Islet precursor cell (in vitro differentiated cells): ENCODE results near the gene AFDN.

Experiments used
- DNase-seq: peaks from one replicate; pipeline ENCODE4 v3.0.0-alpha.2; 2018

AFDN gene

DNA sequence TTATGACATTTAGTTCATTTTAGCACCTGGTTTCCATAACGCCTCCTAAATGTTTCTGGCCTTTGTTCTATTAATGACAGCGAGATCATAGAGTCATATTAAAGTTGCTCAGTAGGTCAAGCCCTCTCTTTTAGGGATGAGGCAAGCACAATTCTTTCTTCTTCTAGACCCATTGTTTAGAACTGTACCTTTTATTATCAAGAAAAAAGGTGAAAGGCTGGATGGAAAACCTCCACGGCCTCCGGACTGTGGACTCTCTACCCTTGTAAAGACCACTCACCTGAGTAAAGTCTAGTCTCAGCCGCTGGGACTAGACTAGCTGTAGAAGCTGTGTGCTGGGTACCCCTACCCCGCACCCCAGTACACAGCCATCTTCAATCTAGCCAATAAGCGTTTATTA is 6.0 kb upstream of the AFDN start:
- DNase-seq, result no peak

DNA sequence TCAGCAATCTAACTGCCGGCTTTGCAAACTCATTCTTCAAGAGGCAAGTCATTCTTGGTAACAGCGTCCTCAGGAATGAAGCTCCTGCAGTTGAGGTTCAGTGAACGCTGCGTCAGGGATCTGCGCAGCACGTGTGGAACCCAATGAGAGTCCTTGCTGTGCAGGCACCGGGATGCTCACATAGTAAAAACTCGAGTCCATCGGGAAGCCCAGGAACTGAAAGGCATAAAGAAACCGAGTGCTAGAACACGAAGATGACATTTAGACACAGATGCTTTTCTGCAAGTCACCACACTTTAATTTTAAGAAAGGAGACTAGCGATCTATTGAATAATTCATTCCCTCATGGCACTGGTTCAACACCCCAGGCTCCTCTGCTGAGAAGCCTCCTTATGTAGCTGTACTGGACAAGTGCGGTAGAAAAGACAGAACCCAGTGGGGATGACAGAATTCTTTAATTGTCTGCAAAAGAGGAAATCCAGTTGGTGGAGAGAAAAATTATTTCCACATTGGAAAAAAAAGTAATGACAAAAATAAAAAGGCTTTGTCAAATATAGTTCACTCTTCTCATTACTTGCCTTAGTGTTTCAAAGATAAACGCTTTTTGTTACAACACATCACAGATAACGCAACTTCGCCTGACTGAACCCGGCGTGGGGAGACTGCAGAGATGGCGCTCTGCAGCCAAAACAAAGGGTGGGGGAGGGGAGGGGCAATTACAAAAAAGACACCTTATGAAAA is 1.9 kb upstream of the AFDN start:
- no peak for DNase-seq

DNA sequence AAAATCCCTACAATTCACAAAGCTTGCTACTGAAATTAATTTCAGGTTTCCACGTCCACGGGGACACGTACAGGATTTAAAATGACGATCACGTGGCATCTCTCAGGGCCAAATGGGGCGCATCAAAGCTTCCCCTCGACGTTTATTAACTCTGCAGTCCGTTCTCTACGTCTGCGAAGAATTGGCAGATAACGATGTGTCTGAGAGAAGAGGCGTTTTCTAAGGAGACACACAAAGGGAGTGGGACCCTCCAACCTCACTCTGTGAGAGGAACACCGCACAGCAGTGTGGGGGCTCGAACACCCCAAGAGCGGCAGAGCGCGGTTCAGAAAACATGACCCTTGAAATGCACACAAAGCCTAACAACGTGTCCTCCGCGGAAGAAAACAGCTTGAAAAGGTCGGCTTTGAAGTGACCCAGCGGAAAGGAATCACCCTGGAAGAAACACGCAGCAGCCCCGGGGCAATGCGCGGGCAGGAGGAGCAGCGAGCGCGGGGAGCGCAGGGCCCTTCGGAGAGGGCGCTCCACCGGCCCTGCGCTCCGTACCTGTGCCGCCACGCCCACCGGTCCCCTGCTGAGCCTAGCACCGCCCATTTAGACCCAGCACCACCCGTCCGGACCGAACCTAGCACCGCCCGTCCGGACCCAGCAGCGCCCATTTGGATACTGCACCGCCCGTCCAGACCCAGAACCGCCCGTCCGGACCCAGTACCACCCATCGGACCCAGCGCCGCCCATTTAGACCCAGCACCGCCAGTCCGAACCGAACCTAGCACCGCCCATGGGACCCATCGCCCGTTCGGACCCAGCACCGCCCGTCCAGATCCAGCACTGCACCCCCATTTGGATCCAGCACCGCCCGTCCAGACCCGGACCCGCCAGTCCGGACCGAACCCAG is 1.1 kb upstream of the AFDN start:
- DNase-seq, result peak; percentile 93

DNA sequence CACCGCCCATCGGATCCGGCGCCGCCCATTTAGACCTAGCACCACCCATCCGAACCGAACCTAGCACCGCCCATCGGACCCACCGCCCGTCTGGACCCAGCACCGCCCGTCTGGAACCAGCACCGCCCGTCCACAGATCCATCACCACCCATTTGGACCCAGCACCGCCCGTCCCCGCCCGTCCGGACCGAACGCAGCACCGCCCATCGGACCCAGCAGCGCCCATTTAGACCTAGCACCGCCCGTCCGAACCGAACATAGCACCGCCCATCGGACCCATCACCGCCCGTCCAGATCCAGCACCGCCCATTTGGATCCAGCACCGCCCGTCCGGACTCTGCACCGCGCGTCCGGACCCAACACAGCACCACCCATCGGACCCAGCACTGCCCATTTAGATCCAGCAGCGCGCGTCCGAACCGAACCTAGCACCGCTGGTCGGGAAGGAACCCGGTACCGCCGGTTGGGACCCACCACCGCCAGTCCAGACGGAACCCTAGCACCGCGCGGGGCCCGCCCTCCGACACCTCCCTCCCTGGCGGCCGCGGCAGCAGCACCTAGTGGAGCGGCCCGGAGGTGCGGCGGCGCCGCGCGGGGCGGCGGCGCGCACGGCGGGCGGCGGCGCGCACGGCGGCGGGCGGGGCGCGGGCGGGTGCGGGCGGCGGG is 348 bp upstream of the AFDN start:
- DNase-seq, result peak; percentile 81

DNA sequence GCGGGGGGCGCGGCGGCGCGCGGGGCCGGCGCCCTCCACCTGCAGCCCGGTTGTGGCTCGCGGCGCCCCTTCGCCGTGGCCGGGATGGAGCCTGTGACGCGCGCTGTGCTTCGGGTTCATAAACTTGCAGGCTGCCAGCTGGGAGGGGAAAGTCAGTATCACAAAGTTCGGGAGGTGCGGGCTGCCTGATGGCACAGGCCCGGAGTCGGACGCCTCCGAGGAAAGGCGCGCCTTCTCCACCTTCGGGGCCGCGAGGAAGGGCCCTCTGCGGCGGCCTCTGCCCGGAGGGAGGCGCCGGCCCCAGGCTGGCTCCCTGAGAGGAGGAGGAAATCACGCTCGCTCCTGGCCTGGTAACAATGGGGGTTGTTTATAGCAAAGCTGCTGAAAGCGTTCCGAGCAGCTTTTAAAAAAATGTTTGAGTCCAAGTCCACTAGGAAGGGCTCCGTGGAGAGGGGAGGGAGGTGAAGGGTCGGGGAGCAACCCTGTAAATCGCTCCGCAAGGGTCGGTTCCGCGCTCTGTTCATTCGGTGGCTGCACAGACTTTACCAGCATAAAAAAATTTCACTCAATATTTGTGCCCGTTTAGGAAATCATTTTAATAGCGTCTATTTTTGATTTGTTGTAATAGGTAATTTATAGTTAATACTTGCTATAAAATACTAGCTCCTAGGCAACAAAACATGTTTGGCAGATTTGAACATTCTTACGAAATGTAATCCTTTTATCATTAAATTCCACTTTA is 1.0 kb downstream of the AFDN start:
- peak; percentile 87 for DNase-seq

DNA sequence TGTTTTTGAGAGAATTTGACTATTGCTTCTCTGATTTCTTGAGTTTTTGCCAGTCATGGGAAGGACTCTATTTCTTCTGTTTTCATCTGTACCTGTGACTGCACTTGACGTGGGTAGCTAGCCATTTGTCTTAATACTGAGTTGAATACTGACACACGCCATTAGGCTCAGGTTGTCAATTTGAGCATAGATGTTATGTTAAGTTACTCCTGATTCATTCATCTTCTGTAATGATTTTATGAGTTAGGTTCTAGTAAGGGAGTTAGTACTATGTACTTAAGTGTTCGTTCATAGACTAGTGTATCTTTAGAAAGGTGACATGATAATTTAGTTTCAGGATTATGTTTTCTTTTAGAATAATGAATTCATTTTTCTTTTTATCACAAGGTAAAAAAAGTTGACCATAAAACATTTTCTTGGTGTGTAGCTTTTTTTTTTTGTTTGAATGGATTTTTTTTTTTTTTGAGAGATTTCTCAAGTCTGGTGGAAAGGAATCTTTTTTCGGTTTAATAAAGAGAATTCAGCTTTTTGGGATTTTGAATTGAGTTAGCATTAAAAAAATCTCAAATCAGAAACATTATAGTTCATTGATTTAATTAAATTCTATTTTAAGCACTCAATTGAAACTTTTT is 1.7 kb downstream of the AFDN start:
- no peak for DNase-seq

DNA sequence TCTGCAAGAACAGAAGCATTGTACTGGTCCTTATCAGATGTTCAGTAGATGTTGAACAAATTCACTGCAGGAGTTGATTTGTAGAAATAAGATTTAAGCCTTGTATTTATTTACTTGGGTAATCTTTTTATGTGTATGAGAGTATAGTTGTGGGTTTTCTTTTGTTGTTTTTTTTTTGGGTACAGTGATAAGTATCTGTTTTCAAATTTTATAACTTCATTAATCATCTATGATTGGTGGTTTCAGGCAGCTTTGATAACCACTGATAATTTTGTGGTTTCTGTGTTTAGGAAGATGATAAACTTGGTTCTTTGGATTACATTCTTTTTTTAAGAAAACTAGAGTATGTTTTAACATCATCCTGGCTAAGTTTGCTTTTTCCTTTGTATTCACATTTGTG is 2.8 kb downstream of the AFDN start:
- DNase-seq, result no peak

DNA sequence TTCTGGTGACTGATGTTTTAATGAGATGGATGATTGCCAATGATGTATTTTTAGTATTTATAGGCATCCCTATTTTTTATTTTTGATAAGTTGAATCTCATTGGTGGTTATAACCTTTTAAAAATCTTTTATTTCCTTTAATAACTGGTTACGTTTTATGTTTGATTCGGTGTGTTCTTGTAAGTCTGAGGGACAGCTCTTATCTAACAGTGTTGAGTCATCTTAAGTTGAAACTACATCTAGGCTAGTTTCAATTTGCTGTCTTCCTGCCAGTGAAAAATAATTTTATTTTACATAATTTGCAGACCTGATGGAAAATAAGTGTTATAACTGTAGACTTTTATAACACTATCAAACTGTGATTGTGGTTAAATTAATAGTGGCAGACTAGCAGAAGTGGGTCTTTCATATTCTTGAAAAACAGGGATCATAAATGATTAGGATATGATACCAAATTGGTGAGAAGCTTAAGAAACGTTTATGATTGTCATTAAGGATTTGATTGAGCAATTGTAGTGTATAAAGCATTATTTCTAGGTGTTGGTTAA is 4.6 kb downstream of the AFDN start:
- DNase-seq, result no peak

DNA sequence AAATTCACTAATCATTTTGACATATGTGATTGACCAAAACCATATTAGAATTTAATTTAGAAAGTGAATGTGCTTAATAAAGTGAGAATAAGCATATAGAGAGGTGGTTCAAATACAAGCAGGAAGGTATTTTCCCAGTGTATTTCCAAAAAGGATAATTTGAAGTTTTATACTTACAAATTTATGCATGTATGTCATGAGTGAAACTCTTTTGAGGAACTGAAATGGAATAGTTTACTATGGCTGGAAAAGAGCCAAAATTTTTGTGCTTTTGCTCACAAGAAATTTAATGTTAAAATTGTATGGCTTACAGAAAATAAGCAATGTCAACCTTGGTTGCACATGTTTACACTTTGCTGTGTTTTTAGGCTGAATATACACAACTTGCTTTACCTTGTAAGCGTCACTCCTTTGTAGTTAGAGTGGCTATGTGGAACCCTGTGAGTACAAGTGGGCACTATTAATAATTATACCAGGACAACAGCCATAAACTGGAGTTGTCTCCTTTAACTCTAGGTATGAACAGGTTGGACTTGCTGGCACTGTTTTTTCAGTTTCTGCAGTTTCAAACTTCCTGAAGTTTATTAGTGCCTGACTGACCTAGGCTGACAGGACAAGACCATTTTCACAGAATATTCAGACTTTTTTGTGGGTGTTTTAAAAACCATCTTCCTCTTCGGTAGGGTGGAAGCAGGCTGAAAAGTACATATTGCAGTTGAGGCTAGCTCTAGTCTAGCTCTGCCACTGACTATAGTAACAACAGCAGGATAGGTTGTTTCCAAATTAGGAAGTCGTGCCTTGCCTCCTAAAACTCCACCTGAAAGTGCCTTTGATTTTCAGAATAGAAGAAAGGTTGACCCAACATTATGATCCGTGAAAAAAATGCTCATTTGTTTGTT is 6.0 kb downstream of the AFDN start:
- DNase-seq, result no peak

DNA sequence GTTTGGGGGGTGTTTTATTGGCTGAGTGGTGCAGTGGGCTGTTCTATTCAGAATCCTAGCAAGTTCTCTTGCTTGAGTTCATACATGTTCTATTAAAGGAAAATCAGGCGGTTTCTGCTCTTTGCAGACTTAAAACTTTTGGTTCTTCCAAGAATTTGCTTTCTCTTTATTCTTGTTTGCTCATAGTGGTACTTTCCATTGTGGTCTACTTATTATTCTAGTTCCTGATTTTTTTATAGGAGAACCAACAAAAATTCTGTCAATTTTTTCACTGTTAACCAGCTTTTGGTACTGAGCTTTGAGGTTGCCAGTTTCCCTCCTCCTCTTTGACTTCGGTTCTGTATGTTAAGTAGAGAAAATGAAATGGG is 6.7 kb downstream of the AFDN start:
- DNase-seq, result no peak

DNA sequence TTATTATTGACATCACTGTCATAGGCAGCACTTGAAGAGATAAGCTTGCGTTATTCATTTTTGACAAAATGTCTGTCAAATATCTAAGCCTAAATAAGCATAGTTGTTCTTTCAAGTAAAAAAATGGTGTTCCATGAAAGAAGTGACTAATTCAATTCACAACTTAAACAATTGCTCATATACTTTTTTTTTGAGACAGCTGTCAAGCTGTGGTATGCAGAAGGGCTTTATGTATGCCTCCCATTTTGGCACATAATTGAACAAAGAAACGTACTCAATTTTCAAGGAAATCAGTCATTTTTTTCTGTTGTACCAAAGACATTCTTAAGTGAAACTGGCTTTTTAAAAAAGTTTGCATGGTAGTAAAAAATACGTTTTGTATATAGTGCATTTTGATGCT is 8.5 kb downstream of the AFDN start:
- DNase-seq, result no peak

DNA sequence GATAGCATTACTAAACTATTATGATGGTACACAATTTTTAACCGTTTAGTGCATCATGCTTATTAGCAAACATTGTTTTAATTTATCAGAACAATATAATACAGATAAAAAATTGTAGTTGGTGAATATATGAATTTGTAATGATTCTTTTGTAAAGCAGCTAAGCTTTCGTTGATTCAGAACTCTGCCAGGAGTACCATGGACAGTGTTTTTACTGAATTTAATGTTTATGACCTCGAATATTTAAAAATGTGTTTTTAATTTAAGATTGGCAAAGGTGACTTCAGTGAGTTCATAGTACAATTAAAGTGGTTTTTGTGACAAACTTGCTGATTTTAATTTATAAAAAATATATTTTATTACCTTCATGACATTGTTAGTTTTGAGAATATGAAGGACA is 10.0 kb downstream of the AFDN start:
- DNase-seq, result no peak

DNA sequence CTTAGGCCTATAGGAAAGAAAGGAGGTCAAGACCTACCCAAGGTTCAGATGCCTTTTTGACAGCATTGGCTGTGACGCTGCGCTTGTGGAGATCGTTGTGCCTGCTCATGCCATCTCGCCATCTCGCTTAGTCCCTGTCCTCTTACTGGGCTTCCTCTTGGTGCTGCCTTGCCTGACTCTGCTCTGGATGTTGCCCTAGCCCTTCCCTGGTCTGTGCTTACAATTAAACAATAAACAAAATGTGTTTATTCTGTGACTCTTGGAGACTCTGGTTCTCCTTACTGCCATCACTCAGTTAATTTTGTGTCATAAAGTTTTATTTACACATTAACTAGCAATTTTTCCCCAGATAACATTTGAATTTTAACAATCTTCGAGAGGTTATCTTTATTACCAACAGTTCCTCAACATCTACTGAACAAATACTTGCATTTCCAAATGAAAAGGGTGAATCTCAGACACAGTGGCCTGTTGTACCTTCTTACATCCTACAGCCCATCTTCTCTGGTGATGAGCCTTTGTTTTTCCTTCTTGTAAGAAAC is 11.6 kb downstream of the AFDN start:
- DNase-seq, result no peak

DNA sequence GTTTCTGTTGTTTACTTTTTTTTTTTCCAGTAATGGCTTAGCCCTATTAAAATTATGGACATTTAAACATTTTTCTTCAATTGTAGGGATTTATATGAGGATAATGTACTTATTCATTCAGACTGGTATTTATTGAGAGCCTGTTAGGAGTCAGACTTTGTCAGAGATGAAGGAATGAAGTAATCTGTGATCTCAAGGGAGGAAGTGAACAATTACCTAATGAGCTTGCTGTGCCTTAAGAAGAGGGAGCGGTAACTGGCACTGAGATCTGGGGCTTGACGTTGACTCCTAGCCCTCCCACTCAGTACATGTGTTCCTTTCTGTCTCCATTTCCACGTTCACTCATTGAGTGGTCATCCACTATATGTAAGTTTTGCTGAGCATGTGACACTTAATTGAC is 12.6 kb downstream of the AFDN start:
- no peak for DNase-seq

DNA sequence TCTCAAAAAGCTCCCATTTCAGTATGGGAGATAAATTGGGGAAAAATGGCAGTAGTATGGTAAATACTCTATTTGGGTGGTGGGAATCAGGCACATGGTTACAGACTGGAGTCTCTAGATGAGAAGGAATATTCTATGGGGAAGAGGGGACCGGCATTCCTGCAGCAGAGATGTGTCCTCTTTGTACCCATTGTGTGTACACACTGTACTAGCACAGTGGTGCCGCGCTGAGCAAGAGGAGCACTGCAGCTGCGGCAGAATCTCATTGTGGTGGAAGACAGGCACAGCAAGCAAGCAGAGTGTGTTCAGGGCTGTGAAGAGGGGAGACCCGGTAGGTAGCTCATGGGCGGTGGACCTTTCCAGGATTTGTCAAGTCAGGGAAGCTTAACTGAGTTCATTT is 13.0 kb downstream of the AFDN start:
- no peak for DNase-seq

DNA sequence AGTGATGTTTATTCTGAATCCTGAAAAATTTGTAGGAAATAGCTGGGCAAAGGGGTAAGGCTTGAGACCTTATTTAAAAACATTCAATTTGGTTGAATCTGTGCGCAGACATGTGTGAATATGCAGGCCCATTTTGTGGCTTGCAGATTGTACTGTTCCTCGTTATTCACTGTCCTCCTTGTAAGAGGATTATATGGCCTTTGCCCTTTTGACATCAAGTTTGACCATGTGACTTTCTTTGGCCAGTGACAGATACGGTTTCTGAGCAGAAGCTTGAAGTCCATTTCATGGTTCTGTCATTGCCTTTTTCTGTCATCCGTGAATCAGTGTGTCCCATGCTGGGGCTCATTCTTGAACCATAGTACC is 13.4 kb downstream of the AFDN start:
- DNase-seq, result no peak

DNA sequence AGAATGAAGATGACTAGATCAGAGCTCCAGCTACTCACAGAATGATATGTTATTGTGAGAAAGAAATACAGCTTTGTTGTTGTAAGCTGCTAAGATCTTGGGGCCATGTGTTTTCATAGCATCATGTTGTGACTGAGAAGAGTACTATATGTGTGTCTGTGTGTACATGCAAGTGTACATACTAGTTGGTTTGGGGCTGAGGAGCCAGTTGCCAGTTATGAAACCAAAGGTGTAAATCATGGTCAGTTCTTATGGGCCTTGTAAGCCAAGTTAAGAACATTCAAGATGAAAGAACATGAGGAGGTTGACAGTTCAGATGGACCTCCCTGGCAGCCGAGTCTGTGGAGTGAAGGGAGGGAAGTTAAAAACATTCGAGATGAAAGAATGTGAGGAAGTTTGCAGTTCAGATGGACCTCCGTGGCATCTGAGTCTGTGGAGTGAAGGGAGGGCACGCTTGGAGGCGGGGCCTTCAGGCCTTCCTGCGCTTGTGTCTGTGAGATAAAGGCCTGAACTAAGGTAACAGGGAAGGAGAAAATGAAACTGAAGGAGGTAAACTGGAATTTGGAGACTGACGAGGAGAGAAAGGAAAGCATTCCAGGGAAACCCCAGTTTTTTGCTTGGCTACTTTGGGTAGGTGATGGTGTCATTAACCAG is 13.9 kb downstream of the AFDN start:
- peak; percentile 62 for DNase-seq

DNA sequence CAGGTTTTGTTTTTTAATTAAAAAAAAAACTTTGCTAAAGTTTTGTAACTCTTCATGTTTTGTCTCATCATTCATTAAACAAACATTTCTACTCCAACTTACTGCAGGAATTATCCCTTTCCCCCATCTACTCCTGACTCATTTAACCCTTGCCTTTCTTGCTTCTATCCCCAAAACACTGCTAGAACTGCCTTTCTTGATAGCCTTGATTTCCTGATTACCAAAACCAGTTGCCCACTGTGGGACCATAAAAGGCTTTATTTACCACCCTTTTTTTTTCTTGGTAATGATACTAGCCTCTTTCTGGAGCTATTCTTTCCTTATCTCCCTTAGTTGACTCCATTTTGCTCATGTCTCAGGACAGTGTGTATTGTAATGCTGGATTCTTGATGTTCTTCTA is 15.3 kb downstream of the AFDN start:
- no peak for DNase-seq

DNA sequence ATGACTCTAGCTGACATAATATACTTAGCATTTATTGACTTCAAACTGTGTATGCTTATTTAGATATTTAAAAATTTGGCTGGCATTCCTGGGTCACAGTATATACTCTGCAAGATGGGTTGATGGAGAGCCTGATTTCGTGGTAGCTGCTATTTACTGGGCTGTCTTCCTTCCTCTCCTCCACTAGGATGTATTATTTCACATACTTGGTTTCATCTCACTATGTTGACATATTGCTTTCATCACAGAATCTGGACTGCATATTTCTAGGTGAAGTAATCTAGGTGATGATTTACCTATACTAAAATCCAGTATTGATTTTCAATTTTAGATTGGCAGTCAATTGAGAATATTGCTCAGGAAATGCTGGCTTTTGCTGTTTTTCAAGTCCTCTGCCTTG is 15.7 kb downstream of the AFDN start:
- DNase-seq, result no peak

DNA sequence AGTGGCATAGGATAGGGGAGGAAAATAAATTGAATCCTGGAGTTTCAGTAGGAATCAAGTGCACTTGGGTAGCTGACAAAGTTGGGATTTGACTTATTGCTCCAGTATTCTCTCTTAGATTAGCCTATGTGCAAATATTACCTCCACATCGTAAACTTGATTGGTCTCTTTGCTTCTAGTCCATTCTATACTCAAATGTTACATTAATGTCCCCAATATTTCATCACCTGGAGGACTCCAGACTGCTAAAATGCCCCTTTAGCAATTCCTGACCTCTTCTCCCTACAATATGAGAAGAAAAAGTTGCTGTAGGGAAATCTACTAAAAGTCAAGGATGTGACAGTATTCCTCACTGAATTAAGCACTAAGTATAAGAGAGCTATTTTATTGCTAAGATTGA is 16.3 kb downstream of the AFDN start:
- DNase-seq, result no peak

DNA sequence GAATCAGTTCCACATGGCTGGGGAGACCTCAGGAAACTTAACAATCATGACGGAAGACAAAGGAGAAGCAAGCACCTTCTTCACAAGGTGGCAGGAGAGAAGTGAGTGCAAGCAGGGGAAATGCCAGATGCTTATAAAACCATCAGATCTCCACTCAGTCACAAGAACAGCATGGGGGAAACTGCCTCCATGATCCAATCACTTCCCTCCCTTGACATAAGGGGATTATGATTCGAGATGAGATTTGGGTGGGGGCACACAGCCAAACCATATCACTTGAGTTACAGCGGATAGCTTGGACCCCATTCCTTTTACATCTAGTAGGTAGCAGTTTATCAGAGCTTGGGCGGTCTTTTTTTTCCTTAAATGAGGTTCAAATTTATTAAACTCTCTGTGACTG is 19.1 kb downstream of the AFDN start:
- DNase-seq, result no peak
